ENCODE results near the gene DDX6.
"Not testable (repeated sequence)": the region's sequence is repeated elsewhere in the genome, so short reads cannot be mapped to it uniquely, and the experiment has no call there.

Gene DDX6

DNA sequence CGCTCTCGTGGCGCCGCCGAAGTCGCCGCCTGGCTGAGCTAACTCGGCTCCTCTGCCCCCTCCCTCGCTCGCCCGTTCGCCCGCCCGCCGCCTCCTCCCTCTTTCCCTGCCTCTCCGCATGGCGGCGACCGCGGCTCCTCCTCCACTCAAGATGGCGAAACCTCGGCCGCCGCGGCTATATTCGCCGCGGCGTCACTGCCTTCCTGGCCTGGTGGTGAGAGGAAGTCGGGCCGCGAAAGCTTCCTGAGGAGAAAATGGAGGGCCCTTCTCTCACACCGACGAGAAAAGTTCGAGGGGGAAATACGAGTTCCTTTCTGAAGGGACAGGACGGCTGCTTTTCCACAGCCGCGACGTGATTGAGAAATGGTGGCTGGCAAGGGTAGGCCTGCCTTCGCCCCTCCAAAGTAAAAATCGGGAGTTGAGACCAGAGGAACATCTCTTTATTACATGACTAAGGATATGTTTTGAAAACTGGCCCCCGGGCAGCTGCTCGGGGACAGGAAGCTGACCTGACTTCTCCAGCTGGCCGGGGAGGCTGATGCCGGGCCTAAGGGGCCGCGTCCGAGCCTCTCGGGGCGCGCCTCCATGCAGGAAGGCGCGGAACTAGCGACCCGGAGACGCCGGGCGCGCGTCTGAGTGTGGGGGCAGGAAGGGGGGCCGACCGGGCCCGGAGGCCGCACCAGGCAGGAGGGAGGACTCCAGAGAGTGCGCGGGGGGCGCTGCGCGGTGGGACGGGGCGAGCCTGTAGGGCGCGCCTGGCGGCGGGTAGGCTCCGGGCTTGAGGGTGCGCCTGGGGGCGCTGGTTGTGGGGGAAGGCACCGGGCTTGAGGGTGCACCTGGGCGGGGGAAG is at the start of gene DDX6:
Gene DDX6 (minus strand): TSS at position 54 of the 850 bp plus-strand sequence. CDS start 4,913 bp downstream, outside the sequence.
- Histone ChIP-seq H3K27ac (ENCODE audit: low read length) (peak within 1 kb of the TSS; percentile 100), H3K36me3 (ENCODE audit: insufficient read depth, low read depth, low read length) (peaks cover 6% of the 10 kb centered on the region), H3K9ac (ENCODE audit: low read depth, low read length) (peak within 1 kb of the TSS; percentile 100), H3K4me3 (ENCODE audit: low read length) (peak within 1 kb of the TSS; percentile 98), H3K4me1 (ENCODE audit: insufficient read depth, low read length) (peaks cover 9% of the 10 kb centered on the region), H3K9me3 (ENCODE audit: insufficient read depth, low read depth, low read length) (no peaks in the 10 kb centered on the region), H3K27me3 (ENCODE audit: insufficient read depth, low read length) (no peaks in the 10 kb centered on the region)

DNA sequence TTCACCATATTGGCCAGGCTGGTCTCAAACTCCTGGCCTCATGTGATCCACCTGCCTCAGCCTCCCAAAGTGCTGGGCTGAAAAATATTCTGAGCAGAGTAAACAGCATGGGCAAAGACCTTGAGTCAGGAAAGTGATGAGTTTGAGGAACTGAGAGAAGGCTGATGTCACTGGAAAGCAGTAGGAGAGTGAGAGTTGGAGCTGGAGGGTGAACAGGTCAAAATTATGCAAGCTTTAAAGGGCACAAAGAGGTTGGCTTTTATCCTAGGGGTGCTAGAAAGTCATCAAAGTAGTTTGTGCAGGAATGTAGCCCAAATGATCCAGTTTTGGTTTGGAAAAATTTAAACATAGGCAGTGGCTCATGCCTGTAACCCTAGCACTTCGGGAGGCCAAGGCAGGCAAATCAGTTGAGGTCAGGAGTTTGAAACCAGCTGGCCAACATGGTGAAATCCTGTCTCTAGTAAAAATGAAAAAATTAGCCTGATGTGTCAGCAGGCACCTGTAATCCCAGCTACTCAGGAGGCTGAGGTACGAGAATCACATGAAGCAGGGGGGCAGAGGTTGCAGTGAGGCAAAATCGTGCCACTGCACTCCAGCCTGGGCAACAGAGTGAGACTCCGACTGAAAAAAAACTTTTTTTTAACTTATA is 48.1 kb upstream of the DDX6 start:
- H3K9me3 ChIP-seq (ENCODE audit: insufficient read depth, low read depth, low read length) = no peaks in the 10 kb centered on the region
- H3K9ac ChIP-seq (ENCODE audit: low read depth, low read length) = no peak overlapping the region
- no peaks in the 10 kb centered on the region for H3K36me3 ChIP-seq (ENCODE audit: insufficient read depth, low read depth, low read length)
- H3K4me3 ChIP-seq (ENCODE audit: low read length) = no peak overlapping the region
- H3K27me3 ChIP-seq (ENCODE audit: insufficient read depth, low read length) = no peaks in the 10 kb centered on the region
- no peak overlapping the region for H3K27ac ChIP-seq (ENCODE audit: low read length)
- no peaks in the 10 kb centered on the region for H3K4me1 ChIP-seq (ENCODE audit: insufficient read depth, low read length)

DNA sequence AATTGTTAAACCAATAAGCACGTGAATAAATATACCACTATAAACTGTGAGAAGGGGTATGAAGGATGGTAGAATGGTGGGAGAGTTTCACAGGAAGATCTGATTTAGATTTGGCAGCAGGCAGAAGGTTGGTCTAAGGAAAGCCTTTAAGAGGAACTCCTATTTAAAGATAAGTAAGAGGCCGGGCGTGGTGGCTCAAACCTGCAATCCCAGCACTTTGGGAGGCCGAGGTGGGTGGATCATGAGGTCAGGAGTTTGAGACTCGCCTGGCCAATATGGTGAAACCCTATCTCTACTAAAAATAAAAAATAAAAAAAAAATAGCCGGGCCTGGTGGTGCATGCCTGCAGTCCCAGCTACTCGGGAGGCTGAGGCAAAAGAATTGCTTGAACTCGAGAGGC is 46.9 kb upstream of the DDX6 start:
- Histone ChIP-seq H3K27me3 (ENCODE audit: insufficient read depth, low read length) (no peaks in the 10 kb centered on the region), H3K4me3 (ENCODE audit: low read length) (no peak overlapping the region), H3K36me3 (ENCODE audit: insufficient read depth, low read depth, low read length) (no peaks in the 10 kb centered on the region), H3K27ac (ENCODE audit: low read length) (no peak overlapping the region), H3K4me1 (ENCODE audit: insufficient read depth, low read length) (no peaks in the 10 kb centered on the region), H3K9ac (ENCODE audit: low read depth, low read length) (no peak overlapping the region), H3K9me3 (ENCODE audit: insufficient read depth, low read depth, low read length) (no peaks in the 10 kb centered on the region)

DNA sequence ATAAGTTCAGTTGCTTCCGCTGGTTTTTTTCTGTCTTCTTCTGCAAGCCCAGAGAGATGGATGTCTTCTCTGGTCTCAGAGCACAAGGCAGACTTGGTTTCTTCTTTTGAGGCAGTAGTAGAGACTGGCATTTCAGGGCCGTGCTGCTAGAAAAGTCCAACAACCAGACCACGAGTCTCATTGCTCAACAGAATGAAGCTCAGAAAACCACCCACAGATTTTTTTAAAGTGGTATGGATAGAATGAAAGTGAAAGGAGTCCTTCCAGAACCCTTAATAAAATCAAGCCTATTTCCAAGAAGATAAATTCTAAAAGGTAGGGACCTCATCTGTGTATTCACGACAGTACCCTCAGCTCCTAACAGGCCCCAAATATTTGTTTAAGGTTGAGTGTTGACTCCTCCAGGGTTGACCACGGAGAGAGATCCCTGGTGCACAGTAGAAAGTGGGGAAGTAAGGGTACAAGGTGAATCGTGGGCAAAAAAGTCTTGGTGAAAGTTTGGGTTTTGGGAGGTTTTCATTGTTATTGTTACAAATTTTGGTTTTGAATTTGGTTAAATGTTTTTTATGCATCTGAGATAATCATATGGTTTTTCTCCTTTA is 43.6 kb upstream of the DDX6 start:
- no peaks in the 10 kb centered on the region for H3K4me1 ChIP-seq (ENCODE audit: insufficient read depth, low read length)
- no peaks in the 10 kb centered on the region for H3K36me3 ChIP-seq (ENCODE audit: insufficient read depth, low read depth, low read length)
- H3K27me3 ChIP-seq (ENCODE audit: insufficient read depth, low read length) = no peaks in the 10 kb centered on the region
- H3K4me3 ChIP-seq (ENCODE audit: low read length) = no peak overlapping the region
- H3K27ac ChIP-seq (ENCODE audit: low read length) = no peak overlapping the region
- no peaks in the 10 kb centered on the region for H3K9me3 ChIP-seq (ENCODE audit: insufficient read depth, low read depth, low read length)
- no peak overlapping the region for H3K9ac ChIP-seq (ENCODE audit: low read depth, low read length)

DNA sequence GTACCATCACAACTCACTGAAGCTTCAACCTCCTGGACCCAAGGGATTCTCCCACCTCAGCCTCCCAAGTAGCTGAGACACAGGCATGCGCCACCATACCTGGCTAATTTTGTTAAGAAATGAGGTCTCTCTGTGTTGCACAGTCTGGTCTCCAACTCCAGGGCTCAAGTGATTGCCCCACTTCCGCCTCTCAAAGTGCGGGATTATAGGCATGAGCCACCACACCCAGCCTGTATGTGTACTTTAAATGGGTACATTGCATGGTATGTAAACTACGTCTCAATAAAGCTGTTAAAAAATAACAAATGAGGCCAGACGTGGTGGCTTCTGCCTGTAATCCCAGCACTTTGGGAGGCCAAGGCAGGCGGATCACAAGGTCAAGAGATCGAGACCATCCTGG is 36.2 kb upstream of the DDX6 start:
- Histone ChIP-seq H3K36me3 (ENCODE audit: insufficient read depth, low read depth, low read length) (no peaks in the 10 kb centered on the region), H3K9me3 (ENCODE audit: insufficient read depth, low read depth, low read length) (no peaks in the 10 kb centered on the region), H3K27me3 (ENCODE audit: insufficient read depth, low read length) (no peaks in the 10 kb centered on the region), H3K9ac (ENCODE audit: low read depth, low read length) (no peak overlapping the region), H3K4me3 (ENCODE audit: low read length) (no peak overlapping the region), H3K4me1 (ENCODE audit: insufficient read depth, low read length) (no peaks in the 10 kb centered on the region), H3K27ac (ENCODE audit: low read length) (no peak overlapping the region)

DNA sequence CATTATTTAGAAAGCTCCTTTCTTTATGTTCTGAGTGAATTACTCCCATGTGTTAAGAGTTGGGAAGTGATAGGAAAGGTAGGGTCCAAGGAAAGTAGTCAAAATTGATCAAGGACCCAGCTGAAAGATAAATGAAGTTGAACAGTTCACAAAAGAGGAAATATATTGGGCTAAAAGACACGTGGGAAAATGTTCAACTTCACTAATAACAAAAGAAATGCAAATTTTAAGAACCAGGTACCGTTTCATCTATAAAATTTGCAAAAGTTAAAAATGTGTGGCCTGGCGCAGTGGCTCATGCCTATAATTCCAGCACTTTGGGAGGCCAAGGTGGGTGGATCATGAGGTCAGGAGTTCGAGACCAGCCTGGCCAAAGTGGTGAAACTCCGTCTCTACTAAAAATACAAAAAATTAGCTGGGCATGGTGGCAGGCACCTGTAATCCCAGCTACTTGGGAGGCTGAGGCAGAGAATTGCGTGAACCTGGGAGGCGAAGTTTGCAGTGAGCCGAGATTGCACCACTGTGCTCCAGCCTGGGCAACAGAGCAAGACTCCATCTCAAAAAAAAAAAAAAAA is 32.1 kb upstream of the DDX6 start:
- not testable (repeated sequence) for H3K27ac ChIP-seq (ENCODE audit: low read length); H3K9me3 ChIP-seq (ENCODE audit: insufficient read depth, low read depth, low read length); H3K4me1 ChIP-seq (ENCODE audit: insufficient read depth, low read length); H3K27me3 ChIP-seq (ENCODE audit: insufficient read depth, low read length); H3K9ac ChIP-seq (ENCODE audit: low read depth, low read length); H3K4me3 ChIP-seq (ENCODE audit: low read length); H3K36me3 ChIP-seq (ENCODE audit: insufficient read depth, low read depth, low read length)

DNA sequence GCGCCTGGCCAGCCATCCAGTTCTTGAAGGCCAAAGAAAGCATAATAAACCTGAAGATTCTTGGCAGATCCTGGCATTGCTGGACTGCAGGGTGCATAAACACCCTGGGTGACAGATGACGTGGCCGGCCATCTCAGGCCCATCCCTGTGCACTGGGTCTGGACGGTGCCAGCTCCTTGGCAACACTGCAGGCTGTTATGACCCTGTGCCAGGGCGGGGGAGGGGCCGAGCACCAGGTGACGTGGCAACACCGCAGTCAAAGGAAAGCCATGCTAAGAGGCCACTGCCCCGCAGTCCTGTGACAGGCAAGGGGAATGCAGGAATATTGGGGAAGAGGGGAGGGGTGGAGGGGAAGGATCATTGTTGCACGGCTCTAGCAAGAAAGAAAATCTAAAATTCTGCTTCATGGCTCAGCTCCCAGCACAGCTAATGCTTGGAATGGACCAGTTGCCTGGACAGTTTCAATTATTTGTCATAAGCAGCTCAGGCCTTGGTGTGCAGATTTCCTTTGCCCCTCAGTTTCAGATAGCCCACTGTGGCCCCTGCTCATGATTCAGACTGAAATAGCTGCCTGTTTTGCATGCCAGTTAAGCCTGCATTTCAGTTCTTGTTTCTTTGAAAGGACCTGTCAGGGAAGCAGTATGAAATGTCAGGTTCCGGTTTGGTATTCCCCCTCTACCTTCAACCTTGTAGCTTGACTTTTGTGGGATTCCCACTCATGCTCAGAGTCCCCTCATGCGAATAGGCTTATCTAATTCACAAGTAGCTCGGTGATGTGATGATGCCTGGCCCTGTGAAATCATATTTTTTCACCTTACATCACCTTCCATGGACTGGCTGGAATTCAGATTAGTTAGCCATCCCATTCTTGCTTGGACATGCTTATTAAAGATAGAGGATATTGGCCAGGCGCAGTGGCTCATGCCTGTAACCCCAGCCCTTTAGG is 29.7 kb upstream of the DDX6 start:
- Histone ChIP-seq H3K4me1 (ENCODE audit: insufficient read depth, low read length) (no peaks in the 10 kb centered on the region), H3K27me3 (ENCODE audit: insufficient read depth, low read length) (no peaks in the 10 kb centered on the region), H3K9ac (ENCODE audit: low read depth, low read length) (no peak overlapping the region), H3K4me3 (ENCODE audit: low read length) (no peak overlapping the region), H3K27ac (ENCODE audit: low read length) (no peak overlapping the region), H3K9me3 (ENCODE audit: insufficient read depth, low read depth, low read length) (no peaks in the 10 kb centered on the region), H3K36me3 (ENCODE audit: insufficient read depth, low read depth, low read length) (no peaks in the 10 kb centered on the region)

DNA sequence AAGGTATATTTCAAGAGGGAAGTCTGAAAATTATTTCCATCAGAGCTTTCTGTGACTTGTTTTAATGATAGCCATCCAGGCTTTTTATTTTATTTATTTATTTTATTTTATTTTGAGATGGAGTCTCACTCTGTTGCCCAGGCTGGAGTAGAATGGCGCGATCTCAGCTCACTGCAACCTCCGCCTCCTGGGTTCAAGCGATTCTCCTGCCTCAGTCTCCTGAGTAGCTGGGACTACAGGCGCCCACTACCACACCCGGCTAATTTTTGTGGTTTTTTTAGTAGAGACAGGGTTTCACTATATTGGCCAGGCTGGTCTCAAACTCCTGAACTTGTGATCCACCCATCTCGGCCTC is 29.0 kb upstream of the DDX6 start:
- H3K27me3 ChIP-seq (ENCODE audit: insufficient read depth, low read length); H3K9ac ChIP-seq (ENCODE audit: low read depth, low read length); H3K27ac ChIP-seq (ENCODE audit: low read length); H3K4me3 ChIP-seq (ENCODE audit: low read length); H3K9me3 ChIP-seq (ENCODE audit: insufficient read depth, low read depth, low read length); H3K4me1 ChIP-seq (ENCODE audit: insufficient read depth, low read length); H3K36me3 ChIP-seq (ENCODE audit: insufficient read depth, low read depth, low read length): not testable (repeated sequence)

GRCh38 chr11:118819334-118820024 is 28.5 kb upstream of the DDX6 start:
- Histone ChIP-seq H3K27me3 (ENCODE audit: insufficient read depth, low read length) (no peaks in the 10 kb centered on the region), H3K9ac (ENCODE audit: low read depth, low read length) (no peak overlapping the region), H3K4me1 (ENCODE audit: insufficient read depth, low read length) (no peaks in the 10 kb centered on the region), H3K27ac (ENCODE audit: low read length) (no peak overlapping the region), H3K4me3 (ENCODE audit: low read length) (no peak overlapping the region), H3K36me3 (ENCODE audit: insufficient read depth, low read depth, low read length) (no peaks in the 10 kb centered on the region), H3K9me3 (ENCODE audit: insufficient read depth, low read depth, low read length) (no peaks in the 10 kb centered on the region)

- Histone ChIP-seq H3K4me1 (ENCODE audit: insufficient read depth, low read length) (no peaks in the 10 kb centered on the region), H3K27ac (ENCODE audit: low read length) (no peak overlapping the region), H3K9me3 (ENCODE audit: insufficient read depth, low read depth, low read length) (no peaks in the 10 kb centered on the region), H3K27me3 (ENCODE audit: insufficient read depth, low read length) (no peaks in the 10 kb centered on the region), H3K36me3 (ENCODE audit: insufficient read depth, low read depth, low read length) (no peaks in the 10 kb centered on the region), H3K4me3 (ENCODE audit: low read length) (no peak overlapping the region), H3K9ac (ENCODE audit: low read depth, low read length) (no peak overlapping the region)
Measured at GRCh38 chr11:118818130-118818529, 27.2 kb upstream of the DDX6 start.

DNA sequence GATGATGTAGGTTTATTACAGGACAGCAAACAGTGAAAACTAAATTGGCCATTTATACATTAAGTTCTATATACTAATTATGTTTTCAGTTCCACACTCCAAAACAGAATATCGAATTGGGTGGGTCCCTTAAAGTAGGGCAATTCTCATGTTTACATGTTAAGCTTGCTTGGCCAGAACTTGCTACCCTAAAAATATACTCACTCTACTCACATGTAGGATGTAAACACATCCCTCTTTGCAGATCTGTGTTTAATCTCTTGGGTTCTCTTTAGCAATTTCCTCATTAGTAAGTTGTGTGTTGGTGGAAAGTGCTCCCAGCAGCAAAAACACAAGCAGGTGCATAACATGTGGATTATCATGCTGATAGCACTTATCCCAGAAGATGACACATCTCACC is 22.6 kb upstream of the DDX6 start:
- H3K36me3 ChIP-seq (ENCODE audit: insufficient read depth, low read depth, low read length) = no peaks in the 10 kb centered on the region
- no peak overlapping the region for H3K9ac ChIP-seq (ENCODE audit: low read depth, low read length)
- no peaks in the 10 kb centered on the region for H3K4me1 ChIP-seq (ENCODE audit: insufficient read depth, low read length)
- no peak overlapping the region for H3K4me3 ChIP-seq (ENCODE audit: low read length)
- no peaks in the 10 kb centered on the region for H3K27me3 ChIP-seq (ENCODE audit: insufficient read depth, low read length)
- H3K9me3 ChIP-seq (ENCODE audit: insufficient read depth, low read depth, low read length) = no peaks in the 10 kb centered on the region
- H3K27ac ChIP-seq (ENCODE audit: low read length) = no peak overlapping the region

Data from iPS-20b (cell line).